Neutrophil (primary cell): ENCODE data around the gene EBPL.
"Not testable (repeated sequence)": the region's sequence is repeated elsewhere in the genome, so short reads cannot be mapped to it uniquely, and the experiment has no call there.

ENCODE experiments used
- H3K27ac ChIP-seq: fragments of 200-600 bp; sonication (generic); 2 replicates; pipeline ENCODE4 v1.5.1; 2016; ENCODE audit warnings: mild to moderate bottlenecking, moderate library complexity
- H3K27me3 ChIP-seq: fragments of 200-600 bp; sonication (generic); 2 replicates; pipeline ENCODE4 v1.6.0; 2016; ENCODE audit warnings: mild to moderate bottlenecking
- H3K36me3 ChIP-seq: fragments of 200-600 bp; sonication (generic); 2 replicates; pipeline ENCODE4 v1.5.1; 2017
- H3K4me1 ChIP-seq, 2 experiments: fragments of 200-600 bp in 1 of 2; sonication (generic) in 1 of 2; 1 replicate in 1 of 2; 2 replicates in 1 of 2; pipeline versions ENCODE4 v1.5.1 to v1.6.1; 2013 to 2016; ENCODE audit warnings: low read depth in 1 of 2, low read length in 1 of 2, mild to moderate bottlenecking in 1 of 2, moderate library complexity in 1 of 2; ENCODE audit not compliant: control insufficient read depth in 1 of 2, insufficient read depth in 1 of 2
- H3K4me3 ChIP-seq, 2 experiments: fragments of 200-600 bp in 1 of 2; sonication (generic) in 1 of 2; 1 replicate in 1 of 2; 2 replicates in 1 of 2; pipeline ENCODE4 v1.5.1; 2013 to 2016; ENCODE audit warnings: low read depth in 1 of 2, low read length in 1 of 2, mild to moderate bottlenecking in 1 of 2, moderate library complexity in 1 of 2
- H3K9me3 ChIP-seq: fragments of 200-600 bp; sonication (generic); 2 replicates; pipeline ENCODE4 v1.5.1; 2016
- TF ChIP-seq, protein P1 (sequence below): fragments of 200-600 bp; sonication (generic); IDR thresholded peaks from 2 replicates; pipeline ENCODE4 v1.5.1; 2016; ENCODE audit warnings: antibody characterized with exemption

EBPL gene

DNA sequence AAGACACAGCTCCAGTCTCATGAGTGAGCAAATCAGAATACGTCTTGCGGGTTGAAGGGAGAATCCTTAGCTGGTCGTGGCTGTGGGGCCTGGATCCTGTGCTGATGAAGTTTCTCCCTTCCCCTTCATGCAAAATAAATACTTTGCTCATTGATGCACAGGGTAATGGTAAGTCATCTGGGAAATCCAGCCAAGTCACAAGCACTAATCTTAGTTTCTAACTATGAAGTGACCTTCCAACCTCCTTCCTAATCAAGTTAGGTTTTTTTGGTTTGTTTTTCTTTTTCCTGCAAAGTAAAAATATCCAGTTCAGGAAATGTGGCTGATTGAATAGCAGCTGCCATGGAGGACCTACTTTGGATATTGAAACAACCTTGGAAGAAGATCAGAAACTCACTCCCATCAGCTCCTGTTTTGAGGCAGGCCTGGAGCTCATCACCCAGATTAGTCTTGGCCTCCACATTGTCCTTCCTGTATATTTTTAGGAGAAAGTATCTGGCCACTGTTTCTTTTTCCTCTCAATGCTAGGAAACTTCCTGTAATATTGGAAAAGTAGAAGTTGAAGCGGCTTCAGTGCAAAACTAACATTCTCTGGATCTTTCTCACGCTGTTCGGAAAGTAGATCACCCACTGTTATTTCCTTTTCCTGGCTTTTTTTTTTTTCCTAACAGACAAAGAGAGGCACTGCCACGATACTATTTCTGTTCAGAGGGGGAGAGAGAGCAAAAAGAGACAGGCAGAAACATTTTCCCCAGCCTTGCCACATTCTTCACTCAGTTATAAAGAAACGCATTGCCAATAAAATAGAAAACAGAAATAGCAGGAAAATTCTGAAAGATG is 75.2 kb downstream of the EBPL start:
- no peak overlapping the region for H3K27ac ChIP-seq
- no peaks in the 10 kb centered on the region for H3K9me3 ChIP-seq
- no peak overlapping the region for H3K4me3 ChIP-seq
- TF ChIP-seq, protein P1, sequence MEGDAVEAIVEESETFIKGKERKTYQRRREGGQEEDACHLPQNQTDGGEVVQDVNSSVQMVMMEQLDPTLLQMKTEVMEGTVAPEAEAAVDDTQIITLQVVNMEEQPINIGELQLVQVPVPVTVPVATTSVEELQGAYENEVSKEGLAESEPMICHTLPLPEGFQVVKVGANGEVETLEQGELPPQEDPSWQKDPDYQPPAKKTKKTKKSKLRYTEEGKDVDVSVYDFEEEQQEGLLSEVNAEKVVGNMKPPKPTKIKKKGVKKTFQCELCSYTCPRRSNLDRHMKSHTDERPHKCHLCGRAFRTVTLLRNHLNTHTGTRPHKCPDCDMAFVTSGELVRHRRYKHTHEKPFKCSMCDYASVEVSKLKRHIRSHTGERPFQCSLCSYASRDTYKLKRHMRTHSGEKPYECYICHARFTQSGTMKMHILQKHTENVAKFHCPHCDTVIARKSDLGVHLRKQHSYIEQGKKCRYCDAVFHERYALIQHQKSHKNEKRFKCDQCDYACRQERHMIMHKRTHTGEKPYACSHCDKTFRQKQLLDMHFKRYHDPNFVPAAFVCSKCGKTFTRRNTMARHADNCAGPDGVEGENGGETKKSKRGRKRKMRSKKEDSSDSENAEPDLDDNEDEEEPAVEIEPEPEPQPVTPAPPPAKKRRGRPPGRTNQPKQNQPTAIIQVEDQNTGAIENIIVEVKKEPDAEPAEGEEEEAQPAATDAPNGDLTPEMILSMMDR = no peak
- H3K4me1 ChIP-seq = peaks cover 4 to 8% of the 10 kb centered on the region in 2 experiments
- H3K36me3 ChIP-seq = no peaks in the 10 kb centered on the region
- no peaks in the 10 kb centered on the region for H3K27me3 ChIP-seq

DNA sequence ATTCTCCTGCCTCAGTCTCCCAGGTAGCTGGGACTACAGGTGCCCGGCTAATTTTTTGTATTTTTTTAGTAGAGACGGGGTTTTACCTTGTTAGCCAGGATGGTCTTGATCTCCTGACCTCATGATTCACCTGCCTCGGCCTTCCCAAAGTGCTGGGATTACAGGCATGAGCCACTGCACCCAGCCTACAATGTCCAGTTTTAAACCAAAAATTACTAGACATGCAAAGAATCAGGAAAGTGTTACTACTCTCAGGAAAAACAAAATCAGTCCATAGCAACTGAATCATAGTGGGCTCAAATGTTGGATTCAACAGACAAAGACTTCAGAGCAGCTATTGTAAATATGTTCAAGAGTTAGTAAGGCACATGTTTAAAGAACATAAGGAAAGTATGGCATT is 79.2 kb downstream of the EBPL start:
- peaks cover 19 to 21% of the 10 kb centered on the region in 2 experiments for H3K4me1 ChIP-seq
- H3K9me3 ChIP-seq, H3K36me3 ChIP-seq, H3K4me3 ChIP-seq, H3K27me3 ChIP-seq, H3K27ac ChIP-seq: not testable (repeated sequence)
